ENCODE results near the gene SHISA5. TPM values are rescaled to one million over a fixed set of nuclear protein-coding genes. Genes with fewer than 3 reads are reported as not detected.

The SHISA5 gene
- total and polyA plus RNA-seq, 2 of the 8 experiments (the other 6 are each of a cell fraction or from before 2014, with no cell fraction given): 196 to 315 TPM

DNA sequence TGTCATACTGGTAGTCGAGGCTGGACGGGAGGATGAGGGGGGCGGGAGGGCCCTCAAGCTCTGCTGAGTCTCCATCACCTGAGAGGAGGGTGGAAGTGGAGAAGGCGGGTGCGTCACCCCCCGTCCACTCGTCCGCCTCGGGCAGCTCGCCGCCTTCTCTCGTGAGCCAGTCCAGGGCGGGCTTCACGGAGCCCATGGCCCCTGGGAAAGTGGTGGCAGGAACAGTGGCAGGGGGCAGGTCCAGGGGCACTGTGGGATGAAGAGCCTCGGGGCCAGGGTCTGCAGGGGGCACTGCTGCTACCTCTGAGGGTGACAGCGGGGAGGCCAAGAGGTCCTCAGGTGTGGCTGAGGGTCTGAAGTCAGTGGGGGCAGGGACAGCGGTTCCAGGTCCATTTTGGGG is 84.4 kb downstream of the SHISA5 start:
- no peak overlapping the region for H2BK20ac ChIP-seq (ENCODE audit: low read length)
- H3K9ac ChIP-seq (replicated peaks in 1 of 4; ENCODE audit: extremely low read depth in 1 of 4, low read depth in 3 of 4, low read length in 3 of 4): no peak overlapping the region
- H3K79me1 ChIP-seq (ENCODE audit: low read depth, low read length): peaks cover 17% of the 10 kb centered on the region
- DNase-seq (ENCODE audit: low read depth in 1 of 2, low spot score in 2 of 2) (no peak), FAIRE-seq (no peak)
- 100% methylated on average over 9 of the region's 17 CpGs; no CpG with 5 or more reads in 1 of the 2 experiments for WGBS, 2 experiments (ENCODE audit: extremely low coverage in 1 of 2, insufficient coverage in 1 of 2, insufficient read length in 1 of 2, insufficient replicate concordance in 2 of 2, low coverage in 1 of 2, low lambda C conversion rate in 2 of 2, missing lambda C conversion rate in 1 of 2)
- no peak for TF ChIP-seq CHD1 (IDR thresholded peaks at IDR 0.05; ENCODE audit: low read depth, low read length)
- TF ChIP-seq, protein P1, sequence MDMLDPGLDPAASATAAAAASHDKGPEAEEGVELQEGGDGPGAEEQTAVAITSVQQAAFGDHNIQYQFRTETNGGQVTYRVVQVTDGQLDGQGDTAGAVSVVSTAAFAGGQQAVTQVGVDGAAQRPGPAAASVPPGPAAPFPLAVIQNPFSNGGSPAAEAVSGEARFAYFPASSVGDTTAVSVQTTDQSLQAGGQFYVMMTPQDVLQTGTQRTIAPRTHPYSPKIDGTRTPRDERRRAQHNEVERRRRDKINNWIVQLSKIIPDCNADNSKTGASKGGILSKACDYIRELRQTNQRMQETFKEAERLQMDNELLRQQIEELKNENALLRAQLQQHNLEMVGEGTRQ (IDR thresholded peaks at IDR 0.05; ENCODE audit: low read length): no peak
- no peak for TF ChIP-seq ZNF274 (IDR thresholded peaks at IDR 0.05; ENCODE audit: borderline replicate concordance, extremely low read depth, low read length)
- TF ChIP-seq RFX5 (IDR thresholded peaks at IDR 0.05; ENCODE audit: borderline replicate concordance, low read depth, low read length): no peak
- TF ChIP-seq SRF (IDR thresholded peaks at IDR 0.05; ENCODE audit: low read depth, low read length): no peak
- TF ChIP-seq PHF8 (conservative IDR thresholded peaks at IDR 0.05; ENCODE audit: low read depth, low read length): no peak
- no peak; the same call in 1 of the 2 replicates for TF ChIP-seq POLR2AphosphoS5 (IDR thresholded peaks at IDR 0.05; ENCODE audit: low read depth, low read length)
- no peak for TF ChIP-seq KDM4A (IDR thresholded peaks at IDR 0.05; ENCODE audit: low read depth, low read length, severe bottlenecking)
- no peak for TF ChIP-seq TBP (IDR thresholded peaks at IDR 0.05; ENCODE audit: low read depth, low read length)
- no peak for TF ChIP-seq EGR1 (IDR thresholded peaks at IDR 0.05; ENCODE audit: borderline replicate concordance, low read depth, low read length)
- TF ChIP-seq SP2 (IDR thresholded peaks at IDR 0.05; ENCODE audit: low read length): no peak
- no peak for TF ChIP-seq GTF2F1 (IDR thresholded peaks at IDR 0.05; ENCODE audit: borderline replicate concordance, low read depth, low read length)
- TF ChIP-seq CBX8 (IDR thresholded peaks at IDR 0.05; ENCODE audit: borderline replicate concordance, low read depth, low read length): no peak
- POLR2A ChIA-PET (ENCODE audit: partially characterized antibody): interaction anchor here (1.3 to 31.5 kb wide), 6 partner anchors 8 to 26 kb away, joined by 3 to 650 read pairs (median 16); partner anchors contain the start of genes CCDC51, PLXNB1 and TMA7
- H3K18ac ChIP-seq (ENCODE audit: extremely low read depth, low read length): no peak overlapping the region
- H3K36me3 ChIP-seq (ENCODE audit: control insufficient read depth in 2 of 4, insufficient read depth in 4 of 4, low read length in 3 of 4): peaks cover 43 to 61% (median 49%) of the 10 kb centered on the region in 4 experiments
- no peaks in the 10 kb centered on the region for H3K9me3 ChIP-seq (ENCODE audit: insufficient read depth in 2 of 2, low read depth in 1 of 2, low read length in 1 of 2)
- no peak overlapping the region for H2BK15ac ChIP-seq (ENCODE audit: low read length)
- H2BK120ac ChIP-seq (replicated peaks; ENCODE audit: low read depth, low read length): no peak overlapping the region
- no peaks in the 10 kb centered on the region for H3K27me3 ChIP-seq (replicated peaks in 1 of 4; ENCODE audit: control insufficient read depth in 3 of 4, extremely low read depth in 1 of 4, insufficient read depth in 3 of 4, low read length in 3 of 4)
- CTCF ChIA-PET (ENCODE audit: partially characterized antibody): interaction anchor here (0.7 to 6.9 kb wide), 7 partner anchors 11 to 148 kb away, joined by 3 to 95 read pairs (median 18); no protein-coding TSS in a partner anchor
- no peak overlapping the region for H2BK12ac ChIP-seq (ENCODE audit: low read depth, low read length)
- peak overlapping the region; percentile 79; the same call in 1 of the 2 replicates for H4K8ac ChIP-seq (ENCODE audit: extremely low read depth, insufficient read depth, low read length)
- no peak overlapping the region for H3K14ac ChIP-seq (ENCODE audit: insufficient read length)
- no peak overlapping the region for H3K4me3 ChIP-seq (ENCODE audit: extremely low read depth in 1 of 4, insufficient read depth in 2 of 4, low read depth in 3 of 4, low read length in 4 of 4)
- H3K4ac ChIP-seq (replicated peaks; ENCODE audit: insufficient read length, low read depth, low read length): no peak overlapping the region
- H4K91ac ChIP-seq (replicated peaks; ENCODE audit: insufficient read length, low read length): no peak overlapping the region
- no peak overlapping the region for H3K56ac ChIP-seq (replicated peaks; ENCODE audit: insufficient read length, low read depth, low read length)
- H2AK5ac ChIP-seq (ENCODE audit: low read depth, low read length): no peak overlapping the region
- peaks cover 0 to 8% (median 0%) of the 10 kb centered on the region in 4 experiments; a peak in 3 of 7 replicates for H3K4me1 ChIP-seq (replicated peaks in 1 of 4; ENCODE audit: control insufficient read depth in 3 of 4, insufficient read depth in 4 of 4, low read length in 3 of 4)
- H4K5ac ChIP-seq (ENCODE audit: insufficient read length, low read depth, low read length): no peak overlapping the region
- no peak overlapping the region for H3K4me2 ChIP-seq (ENCODE audit: insufficient read depth in 1 of 2, low read depth in 2 of 2, low read length in 2 of 2)
- H3K23ac ChIP-seq (ENCODE audit: insufficient read length): no peak overlapping the region
- no peak overlapping the region for H2BK5ac ChIP-seq (ENCODE audit: low read depth, low read length)
- H3K27ac ChIP-seq (ENCODE audit: low read depth, low read length): no peak overlapping the region
- H4K20me1 ChIP-seq (replicated peaks in 1 of 2; ENCODE audit: control insufficient read depth in 1 of 2, insufficient read depth in 2 of 2, low read length in 2 of 2): peaks cover 26 to 52% of the 10 kb centered on the region in 2 experiments
- H3K23me2 ChIP-seq (ENCODE audit: low read depth, low read length): no peaks in the 10 kb centered on the region
- peaks cover 2 to 27% of the 10 kb centered on the region in 2 experiments; a peak in 3 of 4 replicates for H3K79me2 ChIP-seq (ENCODE audit: control insufficient read depth in 1 of 2, insufficient read depth in 2 of 2, low read length in 2 of 2)
- H2AFZ ChIP-seq (ENCODE audit: low read length): no peak overlapping the region

All from H1 (cell line).